B cell (primary cell): Measurements from ENCODE around the gene TBC1D22B. TPM values are rescaled to one million over a fixed set of nuclear protein-coding genes. Genes with fewer than 3 reads are reported as not detected.

ENCODE experiments used
- ATAC-seq: fragments of 200-7000 bp; cut with Tn5 transposase; one replicate; pipeline ENCODE4 v1.10.0; 2021; ENCODE audit warnings: low read depth, mild to moderate bottlenecking, moderate number of reproducible peaks, moderate library complexity
- CTCF ChIA-PET: fragments of 350-600 bp; sonication (Branson Sonifier 250); formaldehyde crosslinking; loops from one replicate; lab custom pipeline; 2021; ENCODE audit warnings: antibody characterized with exemption, inconsistent platforms; lab: Charles Lee
- POLR2A ChIA-PET: fragments of 350-600 bp; sonication (Branson Sonifier 250); formaldehyde crosslinking; loops from one replicate; lab custom pipeline; 2021; ENCODE audit warnings: antibody characterized with exemption; lab: Charles Lee
- DNase-seq: peaks from one replicate; pipeline ENCODE4 v3.0.0; 2013
- H2AFZ ChIP-seq: 2 replicates; pipeline ENCODE4 v1.6.1; 2012; ENCODE audit warnings: mild to moderate bottlenecking, low read depth, low read length; ENCODE audit not compliant: insufficient read depth, poor library complexity, severe bottlenecking
- H3K27ac ChIP-seq, 2 donors: 1 replicate in 1 of 2; 2 replicates in 1 of 2; pipeline ENCODE4 v1.5.1; 2012 to 2013; ENCODE audit warnings: low read length in 2 of 2, mild to moderate bottlenecking in 2 of 2, moderate library complexity in 1 of 2
- H3K27me3 ChIP-seq, 4 experiments: fragments of 200-600 bp in 1 of 4; sonication (generic) in 1 of 4; replicated peaks in 1 of 4; 1 replicate in 2 of 4; 2 replicates in 2 of 4; pipeline versions ENCODE4 v1.6.1 to v1.7.0; 2013 to 2016; ENCODE audit warnings: low read length in 3 of 4, mild to moderate bottlenecking in 2 of 4, mixed read lengths in 1 of 4, moderate library complexity in 1 of 4; ENCODE audit not compliant: insufficient read depth in 4 of 4, control insufficient read depth in 3 of 4; ENCODE audit errors: control extremely low read depth in 1 of 4
- H3K36me3 ChIP-seq, 2 experiments: replicated peaks in 1 of 2; 1 replicate in 1 of 2; 2 replicates in 1 of 2; pipeline versions ENCODE4 v1.6.1 to v1.7.1; 2013; ENCODE audit warnings: low read length in 1 of 2; ENCODE audit not compliant: insufficient read depth in 2 of 2, control insufficient read depth in 1 of 2; ENCODE audit errors: control extremely low read depth in 1 of 2, extremely low read depth in 1 of 2
- H3K4me1 ChIP-seq, 2 donors: fragments of 200-600 bp in 1 of 2; sonication (generic) in 1 of 2; 1 replicate in 1 of 2; 2 replicates in 1 of 2; pipeline versions ENCODE4 v1.5.1 to v1.6.1; 2013 to 2017; ENCODE audit warnings: low read length in 2 of 2; ENCODE audit not compliant: control insufficient read depth in 2 of 2, insufficient read depth in 2 of 2
- H3K4me2 ChIP-seq: replicated peaks from 2 replicates; pipeline ENCODE3; 2012; ENCODE audit warnings: mild to moderate bottlenecking, low read depth, low read length; ENCODE audit not compliant: poor library complexity, severe bottlenecking
- H3K4me3 ChIP-seq, 5 experiments: fragments of 200-600 bp in 1 of 5; sonication (generic) in 1 of 5; 1 replicate in 3 of 5; 2 replicates in 2 of 5; pipeline versions ENCODE4 v1.5.1 to v1.7.0; 2011 to 2016; ENCODE audit warnings: low read length in 4 of 5, mild to moderate bottlenecking in 4 of 5, low read depth in 2 of 5, control low read depth in 1 of 5, moderate library complexity in 1 of 5; ENCODE audit not compliant: insufficient read depth in 1 of 5; ENCODE audit errors: control extremely low read depth in 1 of 5, extremely low read depth in 1 of 5
- H3K79me2 ChIP-seq: fragments of 200-600 bp; sonication (generic); one replicate; pipeline ENCODE4 v1.6.0; 2016; ENCODE audit warnings: low read length; ENCODE audit not compliant: control insufficient read depth, insufficient read depth
- H3K9ac ChIP-seq: fragments of 200-600 bp; sonication (generic); 2 replicates; pipeline ENCODE4 v1.6.1; 2017; ENCODE audit warnings: mild to moderate bottlenecking, low read length, moderate library complexity
- H3K9me3 ChIP-seq, 3 donors: one replicate each; pipeline versions ENCODE4 v1.6.1 to v1.7.1; 2013; ENCODE audit warnings: low read length in 2 of 3; ENCODE audit not compliant: control insufficient read depth in 2 of 3, insufficient read depth in 1 of 3; ENCODE audit errors: control extremely low read depth in 1 of 3
- H4K20me1 ChIP-seq: 2 replicates; pipeline ENCODE4 v1.6.0; 2012; ENCODE audit warnings: mild to moderate bottlenecking, low read length; ENCODE audit not compliant: insufficient read depth, control insufficient read depth, poor library complexity, severe bottlenecking
- H3K27ac Mint-ChIP-seq: one replicate; pipeline ENCODE4 v1.8.0; 2021; ENCODE audit warnings: mixed read lengths
- H3K27me3 Mint-ChIP-seq: one replicate; pipeline ENCODE4 v1.8.0; 2021; ENCODE audit warnings: mixed read lengths
- H3K4me1 Mint-ChIP-seq: one replicate; pipeline ENCODE4 v1.8.0; 2021; ENCODE audit warnings: mixed read lengths
- H3K4me3 Mint-ChIP-seq: one replicate; pipeline ENCODE4 v1.8.0; 2021; ENCODE audit warnings: mixed read lengths
- H3K9me3 Mint-ChIP-seq: one replicate; pipeline ENCODE4 v1.8.0; 2022; ENCODE audit warnings: mixed read lengths; ENCODE audit not compliant: insufficient read depth
- CTCF ChIP-seq: fragments of 200-600 bp; IDR thresholded peaks from one replicate; pipeline ENCODE4 v1.8.0; 2022; ENCODE audit warnings: antibody characterized with exemption, mild to moderate bottlenecking
- EZH2 ChIP-seq: IDR thresholded peaks from 2 replicates; pipeline ENCODE4 v1.6.1; 2012; ENCODE audit warnings: borderline replicate concordance, low read depth, mild to moderate bottlenecking, moderate library complexity, low read length; ENCODE audit not compliant: insufficient read depth, poor library complexity, severe bottlenecking
- WGBS: methylation state at CpG from one replicate; pipeline ENCODE4 v1.1.5; 2013; ENCODE audit warnings: missing lambda C conversion rate; ENCODE audit not compliant: insufficient coverage; 5-methylcytosine and 5-hydroxymethylcytosine counted together
- intact Hi-C: fragments of 100-400 bp; cut with micrococcal nuclease; formaldehyde crosslinking; loops from one replicate; pipeline ENCODE4 v1.10.0; 2022
- polyA plus RNA-seq: library from polyadenylated mRNA; depleted of rRNA; stranded (reverse); fragments of >200 nt; gene quantifications from 2 replicates; pipeline ENCODE4 v1.2.3, GENCODE V29; 2012
- total RNA-seq, 2 donors: library from RNA; stranded (reverse); fragments of 120-200 nt in 1 of 2; gene quantifications; 1 replicate in 1 of 2; 2 replicates in 1 of 2; pipeline versions ENCODE4 v1.2.3 to v1.2.4, GENCODE V29; 2013 to 2022

Gene TBC1D22B
- total and polyA plus RNA-seq, 2 donors (not counting 1 experiment from before 2014, with no cell fraction given): 5.1 to 12.5 TPM

- Histone ChIP-seq H3K4me2 (no peak overlapping the region), H3K9ac (no peak overlapping the region), H3K79me2 (no peaks in the 10 kb centered on the region), H3K36me3 (no peaks in the 10 kb centered on the region), H3K27me3 (peaks cover 0 to 7% (median 3%) of the 10 kb centered on the region in 4 experiments), H2AFZ (no peak overlapping the region), H3K4me1 (no peaks in the 10 kb centered on the region), H3K27ac (no peak overlapping the region), H3K4me3 (no peak overlapping the region), H4K20me1 (no peaks in the 10 kb centered on the region), H3K9me3 (no peaks in the 10 kb centered on the region)
- intact Hi-C loops: no loop called here
- Mint-ChIP-seq H3K9me3 (no peaks in the 10 kb centered on the region), H3K27ac (no peak overlapping the region), H3K4me1 (no peaks in the 10 kb centered on the region), H3K27me3 (no peaks in the 10 kb centered on the region), H3K4me3 (no peak overlapping the region)
- ATAC-seq (no peak), DNase-seq (no peak)
- no CpG with 5 or more reads among the region's 4 CpGs for WGBS
- TF ChIP-seq CTCF (no peak), EZH2 (no peak)
- CTCF ChIA-PET: interaction anchor here (1.1 kb wide), 1 partner anchor 15 kb away, joined by 3 read pairs; no protein-coding TSS in a partner anchor
- POLR2A ChIA-PET: no interaction called here
Measured at GRCh38 chr6:37340639-37340943, 83.0 kb downstream of the TBC1D22B start.

- H3K4me3 ChIP-seq: no peak overlapping the region
- intact Hi-C loops: no loop called here
- H3K27ac ChIP-seq: no peak overlapping the region
- H3K36me3 ChIP-seq: no peaks in the 10 kb centered on the region
- POLR2A ChIA-PET: no interaction called here
- H3K4me3 Mint-ChIP-seq: no peak overlapping the region
- peaks cover 9% of the 10 kb centered on the region for H3K27me3 Mint-ChIP-seq
- 92% methylated on average over 2 of the region's 3 CpGs for WGBS
- H3K27me3 ChIP-seq: peaks cover 0 to 7% (median 3%) of the 10 kb centered on the region in 4 experiments
- no peak overlapping the region for H2AFZ ChIP-seq
- no peak overlapping the region for H3K4me2 ChIP-seq
- H3K4me1 Mint-ChIP-seq: no peaks in the 10 kb centered on the region
- H3K9me3 Mint-ChIP-seq: no peaks in the 10 kb centered on the region
- ATAC-seq: no peak
- no peak for DNase-seq
- no peak overlapping the region for H3K27ac Mint-ChIP-seq
- CTCF ChIA-PET: interaction anchor here (0.9 kb wide), 1 partner anchor 17 kb away, joined by 3 read pairs; no protein-coding TSS in a partner anchor
- no peaks in the 10 kb centered on the region for H3K79me2 ChIP-seq
- H3K9me3 ChIP-seq: no peaks in the 10 kb centered on the region
- no peak for TF ChIP-seq CTCF
- no peak for TF ChIP-seq EZH2
- H3K9ac ChIP-seq: no peak overlapping the region
- H3K4me1 ChIP-seq: no peaks in the 10 kb centered on the region
- H4K20me1 ChIP-seq: no peaks in the 10 kb centered on the region
Measured at GRCh38 chr6:37343248-37343647, 85.7 kb downstream of the TBC1D22B start.
